Activated naive CD8-positive, alpha-beta T cell treated with anti-CD3 and anti-CD28 coated beads, Interleukin-2, amount 10 ng/mL, durations not matched to agents 7 days and 5 days (primary cell): Measurements from ENCODE around the gene FOSL1. TPM values are rescaled to one million over a fixed set of nuclear protein-coding genes. Genes with fewer than 3 reads are reported as not detected.
"Not testable (repeated sequence)": the region's sequence is repeated elsewhere in the genome, so short reads cannot be mapped to it uniquely, and the experiment has no call there.

Source experiments
- ATAC-seq: fragments of 150-1000 bp; cut with Tn5 transposase; one replicate; pipeline ENCODE4 v1.10.0; 2021; ENCODE audit warnings: low read depth, moderate library complexity
- POLR2A ChIA-PET: fragments of 350-600 bp; sonication (Branson Sonifier 250); formaldehyde crosslinking; loops from one replicate; lab custom pipeline; 2021; ENCODE audit warnings: antibody characterized with exemption; lab: Charles Lee
- DNase-seq: peaks from one replicate; pipeline ENCODE4 v3.0.0; 2021
- H3K27ac Mint-ChIP-seq: one replicate; pipeline ENCODE4 v1.8.0; 2022; ENCODE audit warnings: mild to moderate bottlenecking, mixed read lengths
- H3K27me3 Mint-ChIP-seq: one replicate; pipeline ENCODE4 v1.8.0; 2022; ENCODE audit warnings: mild to moderate bottlenecking, moderate library complexity, mixed read lengths
- H3K36me3 Mint-ChIP-seq: one replicate; pipeline ENCODE4 v1.8.0; 2021; ENCODE audit warnings: mild to moderate bottlenecking, mixed read lengths
- H3K4me1 Mint-ChIP-seq: one replicate; pipeline ENCODE4 v1.8.0; 2021; ENCODE audit warnings: mixed read lengths
- H3K4me3 Mint-ChIP-seq: one replicate; pipeline ENCODE4 v1.8.0; 2022; ENCODE audit warnings: mild to moderate bottlenecking, moderate library complexity, mixed read lengths
- H3K9me3 Mint-ChIP-seq: one replicate; pipeline ENCODE4 v1.8.0; 2021; ENCODE audit warnings: mixed read lengths
- total RNA-seq, 2 experiments: library from RNA; stranded (reverse); gene quantifications; one replicate each; pipeline ENCODE4 v1.2.3, GENCODE V29; 2021

The FOSL1 gene
- total RNA-seq, 2 experiments from 2014 or later: 1.9 to 2.0 TPM

- no peak overlapping the region for H3K27ac Mint-ChIP-seq
- H3K36me3 Mint-ChIP-seq: no peaks in the 10 kb centered on the region
- no peak overlapping the region for H3K4me3 Mint-ChIP-seq
- DNase-seq (no peak), ATAC-seq (no peak)
- no peaks in the 10 kb centered on the region for H3K9me3 Mint-ChIP-seq
- POLR2A ChIA-PET: interaction anchor here (8.0 kb wide), 1 partner anchor 13 kb away, joined by 108 read pairs; the partner anchor contains the start of genes CCDC85B and FIBP
- peaks cover 11% of the 10 kb centered on the region for H3K27me3 Mint-ChIP-seq
- H3K4me1 Mint-ChIP-seq: peaks cover 12% of the 10 kb centered on the region
These were observed 2.9 kb upstream of the FOSL1 start for GRCh38 chr11:65903068-65903481.

GRCh38 chr11:65900899-65901180, 652 bp upstream of the FOSL1 start:
- DNase-seq (no peak), ATAC-seq (no peak)
- H3K9me3 Mint-ChIP-seq: no peaks in the 10 kb centered on the region
- H3K27me3 Mint-ChIP-seq: peaks cover 8% of the 10 kb centered on the region
- POLR2A ChIA-PET: interaction anchor here (0.7 to 8.0 kb wide), 10 partner anchors 8 to 261 kb away, joined by 3 to 108 read pairs (median 6); partner anchors contain the start of genes C11orf68, CCDC85B, FIBP and MUS81
- H3K27ac Mint-ChIP-seq: peak overlapping the region; percentile 51
- H3K36me3 Mint-ChIP-seq: no peaks in the 10 kb centered on the region
- peak overlapping the region; percentile 59 for H3K4me3 Mint-ChIP-seq
- peaks cover 19% of the 10 kb centered on the region for H3K4me1 Mint-ChIP-seq

GRCh38 chr11:65899356-65900124, 648 bp downstream of the FOSL1 start:
- H3K9me3 Mint-ChIP-seq: no peaks in the 10 kb centered on the region
- peak; percentile 71 for DNase-seq
- ATAC-seq: peak; percentile 28
- H3K4me1 Mint-ChIP-seq: peaks cover 27% of the 10 kb centered on the region
- H3K4me3 Mint-ChIP-seq: peak overlapping the region; percentile 72
- H3K27ac Mint-ChIP-seq: peak overlapping the region; percentile 51
- POLR2A ChIA-PET: interaction anchor here (0.6 to 8.0 kb wide), 10 partner anchors 9 to 1139 kb away, joined by 3 to 108 read pairs (median 4); partner anchors contain the start of genes C11orf68, CCDC85B, FIBP and MUS81
- peaks cover 2% of the 10 kb centered on the region for H3K36me3 Mint-ChIP-seq
- H3K27me3 Mint-ChIP-seq: peaks cover 8% of the 10 kb centered on the region

- POLR2A ChIA-PET: interaction anchor here (0.6 to 8.0 kb wide), 7 partner anchors 9 to 1138 kb away, joined by 3 to 108 read pairs (median 4); partner anchors contain the start of genes CCDC85B and FIBP
- peaks cover 6% of the 10 kb centered on the region for H3K27me3 Mint-ChIP-seq
- ATAC-seq (no peak), DNase-seq (no peak)
- H3K4me3 Mint-ChIP-seq: peak overlapping the region; percentile 87
- H3K4me1 Mint-ChIP-seq: peaks cover 32% of the 10 kb centered on the region
- peaks cover 2% of the 10 kb centered on the region for H3K36me3 Mint-ChIP-seq
- H3K27ac Mint-ChIP-seq: peak overlapping the region; percentile 79
- no peaks in the 10 kb centered on the region for H3K9me3 Mint-ChIP-seq
These were observed 1.4 kb downstream of the FOSL1 start for GRCh38 chr11:65898656-65899355.

- no peak overlapping the region for H3K4me3 Mint-ChIP-seq
- POLR2A ChIA-PET: interaction anchor here (0.7 to 10.9 kb wide), 3 partner anchors 7 to 186 kb away, joined by 3 to 170 read pairs (median 108); partner anchors contain the start of genes CCDC85B and FIBP
- DNase-seq: no peak
- H3K36me3 Mint-ChIP-seq: peaks cover 2% of the 10 kb centered on the region
- H3K27me3 Mint-ChIP-seq: peaks cover 2% of the 10 kb centered on the region
- H3K27ac Mint-ChIP-seq: peak overlapping the region; percentile 23
- H3K9me3 Mint-ChIP-seq: no peaks in the 10 kb centered on the region
- peaks cover 38% of the 10 kb centered on the region for H3K4me1 Mint-ChIP-seq
- no peak for ATAC-seq
These were observed 3.1 kb downstream of the FOSL1 start for GRCh38 chr11:65897020-65897471.

GRCh38 chr11:65896034-65896999, 3.9 kb downstream of the FOSL1 start:
- no peak for ATAC-seq
- Mint-ChIP-seq H3K4me3 (no peak overlapping the region), H3K9me3 (no peaks in the 10 kb centered on the region), H3K27me3 (no peaks in the 10 kb centered on the region), H3K36me3 (peaks cover 2% of the 10 kb centered on the region), H3K27ac (peak overlapping the region; percentile 62), H3K4me1 (peaks cover 38% of the 10 kb centered on the region)
- POLR2A ChIA-PET: interaction anchor here (1.4 to 10.9 kb wide), 3 partner anchors 7 to 32 kb away, joined by 3 to 170 read pairs (median 108); partner anchors contain the start of genes CCDC85B, EFEMP2 and FIBP
- no peak for DNase-seq

- Mint-ChIP-seq H3K27ac (peak overlapping the region; percentile 52), H3K4me3 (peak overlapping the region; percentile 29), H3K4me1 (peaks cover 33% of the 10 kb centered on the region), H3K36me3 (peaks cover 2% of the 10 kb centered on the region), H3K27me3 (no peaks in the 10 kb centered on the region), H3K9me3 (no peaks in the 10 kb centered on the region)
- POLR2A ChIA-PET: interaction anchor here (1.4 to 12.3 kb wide), 3 partner anchors 24 to 35 kb away, joined by 3 to 304 read pairs (median 170); partner anchors contain the start of genes CFL1, EFEMP2 and MUS81
- DNase-seq (no peak), ATAC-seq (no peak)
These were observed 4.7 kb downstream of the FOSL1 start for GRCh38 chr11:65895482-65895981.

GRCh38 chr11:65894034-65894591, 6.1 kb downstream of the FOSL1 start:
- DNase-seq (peak; percentile 69), ATAC-seq (no peak)
- H3K27ac Mint-ChIP-seq: peak overlapping the region; percentile 95
- H3K4me3 Mint-ChIP-seq: peak overlapping the region; percentile 88
- no peaks in the 10 kb centered on the region for H3K27me3 Mint-ChIP-seq
- POLR2A ChIA-PET: interaction anchor here (0.6 to 12.3 kb wide), 13 partner anchors 9 to 701 kb away, joined by 3 to 304 read pairs (median 5); partner anchors contain the start of genes C11orf68, CFL1, CTSW and MUS81
- H3K36me3 Mint-ChIP-seq: peaks cover 2% of the 10 kb centered on the region
- no peaks in the 10 kb centered on the region for H3K9me3 Mint-ChIP-seq
- H3K4me1 Mint-ChIP-seq: peaks cover 43% of the 10 kb centered on the region

- H3K4me1 Mint-ChIP-seq: peaks cover 44% of the 10 kb centered on the region
- peaks cover 4% of the 10 kb centered on the region for H3K36me3 Mint-ChIP-seq
- H3K9me3 Mint-ChIP-seq: no peaks in the 10 kb centered on the region
- DNase-seq: peak; percentile 45
- ATAC-seq: no peak
- H3K27ac Mint-ChIP-seq: peak overlapping the region; percentile 95
- no peaks in the 10 kb centered on the region for H3K27me3 Mint-ChIP-seq
- H3K4me3 Mint-ChIP-seq: peak overlapping the region; percentile 88
- POLR2A ChIA-PET: interaction anchor here (0.9 to 12.3 kb wide), 6 partner anchors 7 to 66 kb away, joined by 3 to 304 read pairs (median 86); partner anchors contain the start of genes C11orf68, CFL1, CTSW and FOSL1
These were observed 7.4 kb downstream of the FOSL1 start for GRCh38 chr11:65892661-65893317.

- Mint-ChIP-seq H3K4me3 (peak overlapping the region; percentile 88), H3K4me1 (peaks cover 47% of the 10 kb centered on the region), H3K27ac (peak overlapping the region; percentile 95)
- not testable (repeated sequence) for H3K27me3 Mint-ChIP-seq, ATAC-seq, H3K9me3 Mint-ChIP-seq, H3K36me3 Mint-ChIP-seq
- peak; percentile 51 for DNase-seq
- POLR2A ChIA-PET: interaction anchor here (3.3 to 12.3 kb wide), 6 partner anchors 8 to 69 kb away, joined by 26 to 304 read pairs (median 86); partner anchors contain the start of genes C11orf68, CFL1, CTSW and FOSL1
These were observed 8.0 kb downstream of the FOSL1 start for GRCh38 chr11:65892137-65892540.
